HG03045 (cell line): ENCODE results near the gene C1orf141.
"Not testable (repeated sequence)": the region's sequence is repeated elsewhere in the genome, so short reads cannot be mapped to it uniquely, and the experiment has no call there.

ENCODE experiments used
- ATAC-seq: cut with Tn5 transposase; IDR thresholded peaks from one replicate; pipeline ENCODE4 v1.9.1; 2021; ENCODE audit warnings: mild to moderate bottlenecking, moderate library complexity; ENCODE audit not compliant: unreplicated experiment

Gene C1orf141

GRCh38 chr1:67089685-67090208 is 45.0 kb downstream of the C1orf141 start:
- no peak for ATAC-seq

DNA sequence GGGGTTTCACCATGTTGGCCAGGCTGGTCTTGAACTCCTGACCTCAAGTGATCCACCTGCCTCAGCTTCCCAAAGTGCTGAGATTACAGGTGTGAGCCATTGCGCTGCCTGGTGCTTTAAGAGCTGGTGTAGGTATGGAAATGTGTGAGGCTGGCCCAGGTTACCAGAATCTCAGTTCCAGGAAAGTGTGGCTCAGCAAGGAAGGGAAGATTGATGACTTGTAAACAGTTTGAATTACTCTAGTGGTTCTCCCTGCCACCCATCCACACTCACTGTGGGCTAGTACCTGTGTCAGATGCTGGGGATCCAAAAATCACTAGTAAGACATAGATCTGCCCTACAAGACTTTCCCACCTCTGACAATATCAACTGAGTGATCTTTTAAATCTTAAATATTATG is 46.3 kb downstream of the C1orf141 start:
- ATAC-seq: no peak

- ATAC-seq: no peak
Measured at GRCh38 chr1:67085326-67085725, 49.4 kb downstream of the C1orf141 start.

DNA sequence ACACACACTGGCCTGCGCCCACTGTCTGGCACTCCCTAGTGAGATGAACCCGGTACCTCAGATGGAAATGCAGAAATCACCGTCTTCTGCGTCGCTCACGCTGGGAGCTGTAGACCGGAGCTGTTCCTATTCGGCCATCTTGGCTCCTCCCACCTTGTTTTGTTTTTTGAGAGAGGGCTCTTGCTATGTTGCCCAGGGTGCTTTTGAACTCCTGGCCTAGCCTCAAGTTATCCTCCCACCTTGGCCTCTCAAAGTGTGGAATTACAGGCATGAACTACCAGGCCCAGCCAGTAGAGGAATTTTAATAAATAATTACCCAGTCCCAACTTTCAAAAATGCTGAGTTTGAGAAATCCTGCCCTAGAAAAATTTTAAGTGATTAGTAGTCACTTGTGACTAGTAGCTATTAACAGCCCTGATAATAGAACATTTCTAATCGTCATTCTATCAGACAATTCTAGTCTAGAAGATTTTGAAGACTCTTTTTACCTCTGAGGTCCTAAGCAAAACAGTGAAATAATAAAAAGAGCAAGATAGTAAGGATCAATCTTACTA is 49.9 kb downstream of the C1orf141 start:
- ATAC-seq: no peak

GRCh38 chr1:67078291-67078690 is 56.5 kb downstream of the C1orf141 start:
- no peak for ATAC-seq

- ATAC-seq: no peak
Measured at GRCh38 chr1:67077593-67077992, 57.2 kb downstream of the C1orf141 start.

- ATAC-seq: no peak
Measured at GRCh38 chr1:67072749-67073148, 62.0 kb downstream of the C1orf141 start.

DNA sequence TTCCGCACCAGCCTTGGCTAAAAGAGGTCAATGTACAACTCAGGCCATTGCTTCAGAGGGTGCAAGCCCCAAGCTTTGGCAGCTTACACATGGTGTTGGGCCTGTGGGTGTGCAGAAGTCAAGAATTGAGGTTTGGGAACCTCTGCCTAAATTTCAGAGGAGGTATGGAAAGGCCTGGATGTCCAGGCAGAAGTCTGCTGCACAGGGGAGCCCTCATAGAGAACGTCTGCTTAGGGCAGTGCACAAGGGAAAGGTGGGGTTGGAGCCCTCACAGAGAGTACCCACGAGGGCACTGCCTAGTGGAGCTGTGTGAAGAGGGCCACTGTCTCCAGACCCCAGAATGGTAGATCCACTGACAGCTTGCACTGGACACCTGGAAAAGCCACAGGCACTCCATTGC is 67.1 kb downstream of the C1orf141 start:
- ATAC-seq: not testable (repeated sequence)

DNA sequence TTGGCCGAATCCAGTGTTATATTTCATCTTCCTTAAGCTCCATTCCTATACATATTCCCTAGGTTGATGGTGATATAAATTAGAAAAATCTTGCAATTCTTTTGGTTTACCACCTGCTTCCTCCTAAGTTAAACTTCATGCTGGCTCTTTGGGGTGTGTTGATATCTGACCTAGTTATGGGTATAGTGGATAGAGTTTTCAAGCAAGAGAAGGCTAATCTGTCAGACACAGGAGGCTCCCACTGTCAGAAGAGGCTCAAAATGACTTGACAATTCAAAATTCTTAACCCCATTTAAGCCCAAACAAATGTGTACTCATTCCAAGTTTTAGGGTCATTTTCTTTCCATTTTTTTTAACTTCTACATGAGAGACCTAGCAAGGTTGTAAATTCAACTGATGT is 72.4 kb downstream of the C1orf141 start:
- no peak for ATAC-seq

DNA sequence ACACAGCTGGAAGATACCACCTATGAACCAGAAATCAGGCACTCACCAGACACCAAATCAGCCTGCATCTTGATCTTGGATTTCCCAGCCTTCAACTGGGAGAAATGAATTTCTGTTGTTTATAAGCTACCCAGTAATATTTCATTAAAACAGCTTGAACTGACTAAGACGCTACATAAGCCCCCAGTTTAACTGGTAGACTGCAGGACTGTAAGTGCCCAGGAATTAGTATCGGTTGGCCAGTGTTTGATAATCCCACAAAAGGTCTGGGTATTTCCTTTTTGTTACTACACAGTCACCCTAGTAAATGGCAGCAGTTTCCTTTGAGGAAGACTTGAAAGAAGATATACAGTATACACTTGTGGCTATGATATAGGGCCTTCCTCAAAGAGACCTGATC is 73.5 kb downstream of the C1orf141 start:
- ATAC-seq: no peak

DNA sequence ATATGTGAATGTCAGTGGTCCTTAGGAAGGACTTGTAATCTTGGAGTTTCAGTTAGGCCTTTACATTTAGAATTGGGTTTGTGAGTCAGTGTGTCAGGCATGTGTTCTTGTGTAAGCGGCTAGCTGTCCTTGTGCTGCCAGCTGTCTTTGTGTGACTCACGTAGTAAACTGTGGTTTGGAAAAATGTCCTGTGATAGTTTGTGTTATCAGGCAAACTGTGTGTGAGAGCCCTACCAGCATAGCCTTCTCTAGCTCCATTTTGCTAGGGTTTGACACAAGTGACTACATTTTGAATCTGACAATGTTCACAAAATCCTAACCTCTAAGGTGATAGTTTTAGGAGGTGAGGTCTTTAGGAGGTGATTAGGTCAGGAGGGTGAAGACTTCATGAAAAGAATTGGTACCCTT is 74.0 kb downstream of the C1orf141 start:
- no peak for ATAC-seq

DNA sequence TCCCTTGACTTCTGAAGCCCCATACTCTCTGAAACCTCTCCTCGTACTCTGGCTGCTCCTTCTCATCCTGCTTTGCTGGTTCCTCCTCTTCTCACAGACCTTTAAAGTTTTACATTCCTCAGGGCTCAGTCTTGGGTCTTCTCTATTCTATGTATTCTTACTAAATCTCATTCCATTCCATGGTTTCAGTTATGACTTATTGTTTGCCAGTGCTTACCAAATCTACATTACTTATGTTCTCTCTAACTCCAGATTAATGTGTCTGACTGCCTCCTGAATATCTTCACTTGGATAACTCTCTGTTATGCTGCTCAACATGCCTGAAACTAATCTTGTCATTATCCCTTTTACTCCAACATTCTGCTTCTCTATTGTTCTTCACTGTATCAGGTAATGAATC is 75.4 kb downstream of the C1orf141 start:
- ATAC-seq: no peak

DNA sequence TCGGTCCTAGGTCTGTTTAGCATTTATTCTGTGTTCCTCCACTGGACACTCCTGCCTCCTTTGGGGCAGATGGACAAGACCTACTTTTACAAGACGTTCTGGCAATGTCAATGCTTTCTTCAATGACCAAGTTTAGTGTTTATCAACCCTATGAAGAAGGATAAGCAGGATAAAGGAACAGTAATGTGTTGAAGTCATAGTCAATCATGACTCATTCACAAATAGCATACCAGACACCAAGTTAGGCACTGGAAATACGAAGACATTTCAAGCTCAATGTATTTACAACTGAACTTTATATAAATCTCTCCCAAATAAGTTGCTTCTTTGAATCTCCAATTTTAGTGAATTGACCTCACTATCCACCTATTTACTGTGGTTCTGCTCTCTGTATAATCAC is 76.0 kb downstream of the C1orf141 start:
- no peak for ATAC-seq

DNA sequence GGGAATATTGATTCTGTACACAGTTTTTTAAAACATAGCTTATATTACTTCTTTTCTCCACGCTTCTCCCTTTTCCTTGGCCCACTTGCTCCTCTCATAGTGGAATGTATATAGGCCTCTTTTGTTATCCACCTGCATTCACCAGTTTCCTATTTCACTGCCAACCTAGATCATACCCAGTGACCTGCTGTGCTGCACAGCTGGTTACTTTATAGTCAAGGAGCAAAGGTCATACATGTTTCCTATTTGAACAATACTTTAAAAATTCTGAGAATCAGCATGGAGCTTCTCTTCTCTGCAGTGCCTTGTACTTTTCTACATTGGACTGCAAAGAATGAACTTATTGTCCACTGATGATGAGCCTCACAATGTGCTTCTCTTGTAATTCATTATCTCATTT is 76.5 kb downstream of the C1orf141 start:
- no peak for ATAC-seq

- ATAC-seq: peak; percentile 79
Measured at GRCh38 chr1:67053785-67054772, 80.7 kb downstream of the C1orf141 start, which contains the start of gene SLC35D1. Gene SLC35D1 (minus strand): TSS chr1:67054148. CDS start chr1:67054013, 135 bp downstream.

DNA sequence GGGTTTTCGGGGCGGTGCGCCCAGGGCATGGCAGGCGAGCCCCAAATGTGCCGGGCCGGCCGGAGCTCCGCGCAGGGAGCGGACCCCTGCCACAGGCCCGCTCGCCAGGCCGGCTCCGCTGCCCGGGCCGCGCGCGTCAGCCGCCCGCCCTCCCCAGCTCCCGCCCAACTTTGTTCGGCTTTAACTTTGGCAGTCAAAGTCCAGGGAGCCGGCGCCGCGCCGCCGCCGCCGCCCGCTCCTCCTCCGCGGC is 81.3 kb downstream of the C1orf141 start:
- ATAC-seq: peak; percentile 46

GRCh38 chr1:67052741-67053534 is 81.8 kb downstream of the C1orf141 start:
- peak; percentile 7 for ATAC-seq

DNA sequence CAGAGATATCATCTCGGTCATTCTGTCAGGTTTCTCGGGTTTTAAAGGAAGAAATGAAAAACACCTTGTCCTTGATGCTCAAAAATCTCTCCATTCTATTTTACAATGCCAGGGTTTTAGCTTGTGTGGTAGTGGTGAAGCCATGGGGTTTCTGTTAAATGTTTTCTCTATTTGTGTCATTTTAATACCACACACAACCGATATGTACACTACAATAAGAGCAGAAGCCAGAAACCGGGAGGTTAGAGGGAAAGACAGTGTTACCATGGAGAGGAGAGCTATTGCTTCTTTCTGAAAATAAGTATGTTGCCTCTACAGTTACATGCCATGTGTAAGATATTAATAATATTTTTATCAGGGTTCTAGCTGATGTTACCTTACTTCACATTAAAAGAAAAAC is 83.6 kb downstream of the C1orf141 start:
- no peak for ATAC-seq

GRCh38 chr1:67044631-67045270 is 90.0 kb downstream of the C1orf141 start:
- ATAC-seq: no peak

DNA sequence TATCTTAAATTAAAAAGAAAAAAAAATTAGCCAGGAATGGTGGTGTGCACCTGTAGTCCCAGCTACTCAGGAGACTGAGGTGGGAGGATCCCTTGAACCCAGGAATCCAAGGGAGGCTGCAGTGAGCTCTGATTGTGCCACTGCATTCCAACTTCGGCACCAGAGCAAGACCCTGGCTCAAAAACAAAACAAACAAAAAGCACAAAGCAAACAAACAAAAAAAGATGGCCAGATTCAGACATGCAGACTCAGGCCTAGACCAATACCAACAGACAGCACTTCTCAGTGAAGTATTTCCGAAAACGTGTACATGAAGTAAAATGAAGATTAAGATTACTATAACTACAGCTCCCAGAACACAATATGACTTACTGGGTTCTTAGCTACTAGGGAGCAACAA is 91.4 kb downstream of the C1orf141 start:
- ATAC-seq: no peak
